Spleen (tissue), 11 donors: ENCODE data around the gene SORBS1. TPM values are rescaled to one million over a fixed set of nuclear protein-coding genes. Genes with fewer than 3 reads are reported as not detected.
A peak's percentile ranks its signal among the peaks of the same experiment; 100 is the strongest.

Source experiments
- DNase-seq: peaks from one replicate; pipeline ENCODE4 v3.0.0-alpha.2; 2020
- H3K27ac ChIP-seq, 8 donors: fragments of 200-600 bp; sonication (generic) in 7 of 8; 1 replicate in 4 of 8; 2 replicates in 4 of 8; pipeline versions ENCODE4 v1.5.0 to v1.8.0; 2016 to 2021; ENCODE audit warnings: inconsistent platforms in 4 of 8, mild to moderate bottlenecking in 4 of 8, moderate library complexity in 1 of 8
- H3K27me3 ChIP-seq, 7 donors: fragments of 200-600 bp; sonication (generic) in 6 of 7; replicated peaks in 1 of 7; 1 replicate in 4 of 7; 2 replicates in 3 of 7; pipeline versions ENCODE4 v1.5.0 to v1.8.0; 2016 to 2021; ENCODE audit warnings: inconsistent platforms in 3 of 7, mild to moderate bottlenecking in 1 of 7
- H3K36me3 ChIP-seq, 6 donors: fragments of 200-600 bp; sonication (generic) in 5 of 6; 1 replicate in 4 of 6; 2 replicates in 2 of 6; pipeline versions ENCODE4 v1.5.0 to v1.8.0; 2016 to 2021; ENCODE audit warnings: inconsistent platforms in 2 of 6
- H3K4me1 ChIP-seq, 6 donors: fragments of 200-600 bp; sonication (generic) in 5 of 6; 1 replicate in 3 of 6; 2 replicates in 3 of 6; pipeline versions ENCODE4 v1.5.0 to v1.8.0; 2016 to 2021; ENCODE audit warnings: inconsistent platforms in 3 of 6
- H3K4me3 ChIP-seq, 8 donors: fragments of 200-600 bp; sonication (generic) in 7 of 8; 1 replicate in 4 of 8; 2 replicates in 4 of 8; pipeline versions ENCODE4 v1.5.0 to v1.8.0; 2016 to 2021; ENCODE audit warnings: inconsistent platforms in 4 of 8, mild to moderate bottlenecking in 4 of 8, moderate library complexity in 2 of 8
- H3K9me3 ChIP-seq, 8 donors: fragments of 200-600 bp; sonication (generic) in 7 of 8; 1 replicate in 4 of 8; 2 replicates in 4 of 8; pipeline versions ENCODE4 v1.5.0 to v1.8.0; 2016 to 2021; ENCODE audit warnings: inconsistent platforms in 4 of 8
- POLR2A ChIP-seq, 3 donors: fragments of 450-650 bp; IDR thresholded peaks; one replicate each; pipeline ENCODE4 v1.5.1; 2017; ENCODE audit warnings: antibody characterized with exemption in 3 of 3, mild to moderate bottlenecking in 1 of 3
- POLR2AphosphoS5 ChIP-seq, 3 donors: sonication (generic); formaldehyde crosslinking; IDR thresholded peaks; one replicate each; pipeline ENCODE4 v1.5.1; 2017; ENCODE audit warnings: antibody characterized with exemption in 3 of 3
- WGBS, 5 donors: extraction: QIAGEN DNeasy Blood & Tissue Kit in 3 of 5; methylation state at CpG; one replicate each; pipeline versions ENCODE4 v1.1.5 to v1.1.7; 2013 to 2018; 5-methylcytosine and 5-hydroxymethylcytosine counted together
- intact Hi-C: fragments of 100-400 bp; cut with DNase I; formaldehyde crosslinking; loops from one replicate; pipeline ENCODE4 v1.15.0; 2023; ENCODE audit warnings: low total_unique reads
- polyA plus RNA-seq, 3 donors: library from polyadenylated mRNA; stranded (reverse); fragments of 200-250 nt; gene quantifications; one replicate each; pipeline ENCODE4 v1.2.1, GENCODE V29; 2013
- total RNA-seq, 7 donors: library from RNA; depleted of rRNA in 3 of 7; stranded (reverse); fragments of >200 nt in 3 of 7; fragmentation: NEBNext Ultra II Directional in 4 of 7; extraction: Animal tissue kit (Norgen Biotek cat#: 25700) in 4 of 7; gene quantifications; one replicate each; pipeline versions ENCODE4 v1.1.0 to v1.2.1, GENCODE V29; 2016 to 2021
- TF ChIP-seq, protein P1 (sequence below), 11 experiments: fragments of 200-600 bp in 7 of 11; fragments of 450-650 bp in 4 of 11; sonication (generic) in 4 of 11; IDR thresholded peaks in 8 of 11; conservative IDR thresholded peaks in 3 of 11; 1 replicate in 7 of 11; 2 replicates in 4 of 11; pipeline versions ENCODE4 v1.4.0 to v1.8.0; 2016 to 2021; ENCODE audit warnings: antibody characterized with exemption in 11 of 11, inconsistent platforms in 4 of 11, mild to moderate bottlenecking in 1 of 11
- donor health status: healthy with polysubstance abuse.
- donor health status: DM: no; HTN: no; CAD: no; lungs with moderate emphysema.
- donor health status: DM: no; HTN: no; CAD: no.
- donor health status: Bipolar disorder and iron deficiency.
- donor health status: healthy.
- donor health status: DM: no; HTN: no; CAD: no.
- donor health status: DM: yes; HTN: yes; CAD: no.

Gene SORBS1
- total and polyA plus RNA-seq, 10 donors: 2.8 to 30.8 (median 18.1) TPM

DNA sequence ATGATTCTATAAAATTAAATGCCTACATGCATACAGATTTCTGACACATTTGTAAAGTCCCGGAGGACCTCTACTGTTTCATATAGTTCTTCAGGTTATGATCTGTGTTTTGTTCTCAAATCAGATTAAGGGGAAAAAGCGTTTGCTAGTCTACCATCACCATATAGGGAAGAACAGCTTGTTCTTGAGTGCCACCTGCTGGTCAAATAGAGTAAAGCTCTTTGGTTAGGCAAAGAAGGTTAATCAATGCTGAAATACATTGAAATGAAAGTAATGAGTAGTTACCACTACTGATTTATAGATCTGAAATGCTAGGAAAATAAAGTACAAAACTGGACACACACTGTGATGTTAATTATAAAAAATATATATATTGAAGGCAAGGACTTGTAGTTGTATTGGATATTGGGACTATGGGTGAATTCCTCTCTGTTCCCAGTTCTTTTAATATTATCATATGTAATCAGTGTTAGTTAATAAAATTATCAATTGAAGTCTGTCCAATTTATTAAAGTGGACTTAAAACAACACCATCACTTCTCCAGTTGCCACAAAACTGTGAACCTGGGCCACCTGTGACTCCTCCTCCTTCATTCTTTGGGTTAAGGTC, 197.8 kb downstream of the SORBS1 start:
- H3K27me3 ChIP-seq: no peaks in the 10 kb centered on the region
- WGBS, 5 donors: 1 to 5% (median 3%) methylated on average over 2 of the region's 2 CpGs
- H3K4me1 ChIP-seq: peaks cover 0 to 29% (median 7%) of the 10 kb centered on the region in 6 donors
- H3K27ac ChIP-seq: no peak overlapping the region
- H3K4me3 ChIP-seq: no peak overlapping the region
- no peaks in the 10 kb centered on the region for H3K9me3 ChIP-seq
- DNase-seq: no peak
- TF ChIP-seq POLR2AphosphoS5 (IDR thresholded peaks at IDR 0.05) (no peak), POLR2A (IDR thresholded peaks at IDR 0.05) (no peak)
- TF ChIP-seq, protein P1, sequence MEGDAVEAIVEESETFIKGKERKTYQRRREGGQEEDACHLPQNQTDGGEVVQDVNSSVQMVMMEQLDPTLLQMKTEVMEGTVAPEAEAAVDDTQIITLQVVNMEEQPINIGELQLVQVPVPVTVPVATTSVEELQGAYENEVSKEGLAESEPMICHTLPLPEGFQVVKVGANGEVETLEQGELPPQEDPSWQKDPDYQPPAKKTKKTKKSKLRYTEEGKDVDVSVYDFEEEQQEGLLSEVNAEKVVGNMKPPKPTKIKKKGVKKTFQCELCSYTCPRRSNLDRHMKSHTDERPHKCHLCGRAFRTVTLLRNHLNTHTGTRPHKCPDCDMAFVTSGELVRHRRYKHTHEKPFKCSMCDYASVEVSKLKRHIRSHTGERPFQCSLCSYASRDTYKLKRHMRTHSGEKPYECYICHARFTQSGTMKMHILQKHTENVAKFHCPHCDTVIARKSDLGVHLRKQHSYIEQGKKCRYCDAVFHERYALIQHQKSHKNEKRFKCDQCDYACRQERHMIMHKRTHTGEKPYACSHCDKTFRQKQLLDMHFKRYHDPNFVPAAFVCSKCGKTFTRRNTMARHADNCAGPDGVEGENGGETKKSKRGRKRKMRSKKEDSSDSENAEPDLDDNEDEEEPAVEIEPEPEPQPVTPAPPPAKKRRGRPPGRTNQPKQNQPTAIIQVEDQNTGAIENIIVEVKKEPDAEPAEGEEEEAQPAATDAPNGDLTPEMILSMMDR (IDR thresholded peaks at IDR 0.05 in 8 of 11, conservative IDR thresholded peaks at IDR 0.05 in 3 of 11): peak; percentile 73 to 92 (median 89)
- intact Hi-C loops: loop anchor here (10.0 kb wide), 1 partner anchor 179 kb away; no protein-coding TSS in a partner anchor
- H3K36me3 ChIP-seq: no peaks in the 10 kb centered on the region

GRCh38 chr10:95360122-95360714, 201.0 kb downstream of the SORBS1 start:
- TF ChIP-seq POLR2AphosphoS5 (IDR thresholded peaks at IDR 0.05): no peak

GRCh38 chr10:95359466-95359865, 201.7 kb downstream of the SORBS1 start:
- Histone ChIP-seq H3K27me3 (no peaks in the 10 kb centered on the region), H3K27ac (no peak overlapping the region), H3K4me3 (no peak overlapping the region), H3K36me3 (peaks cover 0 to 10% (median 0%) of the 10 kb centered on the region in 6 donors), H3K9me3 (no peaks in the 10 kb centered on the region), H3K4me1 (peaks cover under 1 to 35% (median 8%) of the 10 kb centered on the region in 6 donors)
- 85 to 94% (median 90%) methylated on average over 6 of the region's 6 CpGs for WGBS, 5 donors
- TF ChIP-seq, protein P1 (IDR thresholded peaks at IDR 0.05 in 8 of 11, conservative IDR thresholded peaks at IDR 0.05 in 3 of 11): no peak
- TF ChIP-seq POLR2AphosphoS5 (IDR thresholded peaks at IDR 0.05) (no peak), POLR2A (IDR thresholded peaks at IDR 0.05) (no peak)
- DNase-seq: no peak
- intact Hi-C loops: no loop called here

More at GRCh38 chr10:95360122-95360714, 201.0 kb downstream of the SORBS1 start:
- peaks cover 0 to 29% (median 7%) of the 10 kb centered on the region in 6 donors for H3K4me1 ChIP-seq
- intact Hi-C loops: loop anchor here (10.0 kb wide), 1 partner anchor 175 kb away; no protein-coding TSS in a partner anchor
- H3K36me3 ChIP-seq: peaks cover 0 to 10% (median 0%) of the 10 kb centered on the region in 6 donors
- no peak overlapping the region for H3K4me3 ChIP-seq
- no peaks in the 10 kb centered on the region for H3K9me3 ChIP-seq
- no peak overlapping the region for H3K27ac ChIP-seq
- no peaks in the 10 kb centered on the region for H3K27me3 ChIP-seq
- no peak for DNase-seq

DNA sequence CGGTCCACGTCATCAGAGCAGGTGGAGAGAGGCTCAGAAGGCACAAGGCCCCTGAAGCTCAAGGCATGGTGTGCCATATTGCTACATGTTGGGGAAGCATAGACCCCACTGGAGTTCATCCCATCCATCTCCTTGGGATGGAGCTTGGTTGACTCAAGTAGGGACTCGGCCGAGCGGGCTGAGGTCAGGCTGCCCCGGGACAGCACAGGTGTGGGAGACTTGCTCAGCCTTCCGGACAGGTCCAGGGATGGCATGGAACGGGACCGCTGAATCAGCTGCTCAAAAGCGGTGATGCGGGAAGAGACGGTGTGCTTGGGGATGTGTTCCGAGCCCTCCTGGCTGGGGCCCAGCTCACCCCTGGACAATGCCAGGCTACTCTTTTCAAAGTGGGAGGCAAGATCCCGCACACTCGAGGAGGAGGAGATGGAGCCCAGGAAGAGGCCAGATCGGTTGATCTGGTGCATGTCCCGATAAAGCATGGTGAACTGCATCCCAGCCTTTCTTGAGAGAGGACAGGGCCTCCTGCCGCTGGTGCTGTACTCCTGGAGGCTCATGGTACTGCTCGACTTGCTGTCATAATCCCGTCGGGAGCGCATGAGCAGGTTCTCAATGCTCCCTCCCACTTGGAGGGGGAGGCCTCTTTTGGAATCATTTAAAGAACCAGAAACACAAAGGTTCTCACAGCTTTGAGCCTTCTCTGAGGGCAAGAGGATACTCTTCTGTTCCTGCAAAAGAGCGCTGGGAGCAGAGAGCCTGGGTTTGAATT, 204.8 kb downstream of the SORBS1 start:
- intact Hi-C loops: no loop called here
- H3K4me3 ChIP-seq: no peak overlapping the region
- H3K9me3 ChIP-seq: no peaks in the 10 kb centered on the region
- H3K36me3 ChIP-seq: peaks cover 0 to 10% (median 0%) of the 10 kb centered on the region in 6 donors
- H3K4me1 ChIP-seq: peaks cover 6 to 23% (median 11%) of the 10 kb centered on the region in 6 donors
- H3K27ac ChIP-seq: no peak overlapping the region
- peak; percentile 53 for DNase-seq
- TF ChIP-seq, protein P1 (IDR thresholded peaks at IDR 0.05 in 8 of 11, conservative IDR thresholded peaks at IDR 0.05 in 3 of 11): no peak
- no peak for TF ChIP-seq POLR2A (IDR thresholded peaks at IDR 0.05)
- TF ChIP-seq POLR2AphosphoS5 (IDR thresholded peaks at IDR 0.05): no peak
- no peaks in the 10 kb centered on the region for H3K27me3 ChIP-seq
- 94 to 97% (median 95%) methylated on average over 17 to 23 of the region's 23 CpGs for WGBS, 5 donors
